A204.1 (cell line): ENCODE results near the gene CDK6.

Experiments used
- FAIRE-seq: peaks from 2 replicates; lab custom pipeline; 2012; peaks lifted over from hg19 to GRCh38; lab: Jason Lieb, UNC

Gene CDK6

GRCh38 chr7:92680442-92680841 is 155.9 kb downstream of the CDK6 start:
- FAIRE-seq = no peak

DNA sequence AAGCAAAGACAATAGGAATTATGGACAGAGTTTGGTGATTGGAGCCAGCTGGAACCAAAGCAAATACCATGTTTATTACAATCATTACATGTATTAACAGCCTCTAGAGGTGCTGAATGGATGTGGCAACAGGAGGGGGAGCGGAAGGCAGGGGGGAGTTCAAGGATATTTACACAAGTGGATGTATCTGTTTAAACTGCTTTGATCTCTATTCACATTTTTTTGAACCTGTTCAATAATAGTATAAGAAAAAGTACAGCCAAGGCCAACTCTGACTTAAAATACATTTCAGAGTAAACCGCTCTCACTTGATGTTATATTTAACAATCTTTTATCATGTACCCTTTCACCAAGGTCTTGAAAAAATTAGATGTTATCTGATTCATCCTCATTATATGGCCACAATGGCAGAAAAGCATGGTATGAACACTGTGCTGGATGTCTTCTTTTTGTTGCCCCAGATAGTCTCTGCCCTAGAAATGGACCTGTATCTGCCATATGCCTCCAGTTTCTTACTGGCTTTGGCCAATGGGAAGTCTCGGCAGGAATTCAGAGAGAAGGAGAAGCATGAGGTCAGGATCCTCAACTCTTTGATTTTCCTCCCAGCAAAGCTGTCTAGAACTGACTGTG is 158.0 kb downstream of the CDK6 start:
- FAIRE-seq = no peak

DNA sequence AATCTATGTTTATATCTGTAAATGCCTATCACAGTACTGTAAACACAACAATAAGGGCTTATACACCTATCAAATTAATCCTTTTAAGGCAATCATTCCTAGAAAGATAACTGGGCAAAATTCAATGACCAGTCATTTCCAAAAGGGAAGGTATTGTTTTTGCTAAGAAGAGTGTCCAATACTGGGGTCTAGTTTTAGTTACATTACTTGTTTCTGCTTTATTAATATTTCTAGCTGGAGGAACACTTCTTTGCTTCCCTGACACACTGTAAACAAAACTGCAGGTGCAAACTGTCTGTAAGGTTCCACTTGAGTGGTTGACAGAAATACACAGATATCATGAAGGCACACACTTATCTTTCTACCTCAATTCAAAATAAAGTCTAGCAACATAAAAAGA is 162.0 kb downstream of the CDK6 start:
- FAIRE-seq = no peak

GRCh38 chr7:92671505-92672169 is 164.7 kb downstream of the CDK6 start:
- no peak for FAIRE-seq

- FAIRE-seq = no peak
These were observed 166.0 kb downstream of the CDK6 start for GRCh38 chr7:92670204-92670851.

DNA sequence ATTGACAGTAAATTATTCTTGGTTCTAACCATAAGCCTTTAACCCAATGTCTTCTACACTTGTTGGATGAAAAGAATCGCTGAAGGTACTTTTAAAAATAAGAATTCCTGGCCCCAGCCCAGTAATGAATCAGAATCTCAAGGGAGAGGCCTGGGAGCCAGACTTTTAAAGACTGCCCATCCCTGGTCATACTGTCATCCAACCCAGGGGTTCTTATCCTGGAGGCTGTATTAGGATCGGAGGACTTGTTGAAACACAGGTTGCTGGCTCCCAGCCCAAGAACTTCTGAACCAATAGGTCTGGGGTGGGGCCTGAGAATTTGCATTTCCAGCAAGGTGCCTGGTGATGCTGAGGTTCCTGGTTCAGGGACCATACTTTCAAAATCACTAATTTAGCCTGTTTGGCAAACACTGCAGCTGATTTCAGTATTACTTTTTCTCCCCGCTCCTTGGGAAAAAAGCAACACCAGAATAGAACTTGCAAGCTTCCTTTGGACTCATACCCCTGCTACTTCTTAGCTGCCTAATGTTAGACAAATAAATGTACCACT is 166.7 kb downstream of the CDK6 start:
- FAIRE-seq = no peak

DNA sequence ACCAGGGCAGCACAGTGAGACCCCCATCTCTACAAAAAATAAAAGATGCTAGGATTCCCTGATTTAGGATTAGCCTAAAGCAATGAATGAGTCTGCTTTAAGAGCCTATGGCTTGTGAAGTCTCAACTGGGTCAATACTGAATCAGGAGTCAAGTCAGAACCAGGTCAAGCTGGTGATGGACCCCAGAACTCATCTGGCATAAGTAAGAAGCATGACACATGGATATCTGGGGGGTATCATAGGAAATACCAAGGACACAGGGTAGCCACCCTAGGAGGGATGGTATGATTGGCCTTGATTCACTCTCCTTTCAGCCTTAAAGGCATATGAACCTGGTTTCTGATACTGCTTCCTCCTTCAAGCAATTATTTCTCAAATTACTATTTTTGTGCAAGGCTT is 167.8 kb downstream of the CDK6 start:
- no peak for FAIRE-seq

DNA sequence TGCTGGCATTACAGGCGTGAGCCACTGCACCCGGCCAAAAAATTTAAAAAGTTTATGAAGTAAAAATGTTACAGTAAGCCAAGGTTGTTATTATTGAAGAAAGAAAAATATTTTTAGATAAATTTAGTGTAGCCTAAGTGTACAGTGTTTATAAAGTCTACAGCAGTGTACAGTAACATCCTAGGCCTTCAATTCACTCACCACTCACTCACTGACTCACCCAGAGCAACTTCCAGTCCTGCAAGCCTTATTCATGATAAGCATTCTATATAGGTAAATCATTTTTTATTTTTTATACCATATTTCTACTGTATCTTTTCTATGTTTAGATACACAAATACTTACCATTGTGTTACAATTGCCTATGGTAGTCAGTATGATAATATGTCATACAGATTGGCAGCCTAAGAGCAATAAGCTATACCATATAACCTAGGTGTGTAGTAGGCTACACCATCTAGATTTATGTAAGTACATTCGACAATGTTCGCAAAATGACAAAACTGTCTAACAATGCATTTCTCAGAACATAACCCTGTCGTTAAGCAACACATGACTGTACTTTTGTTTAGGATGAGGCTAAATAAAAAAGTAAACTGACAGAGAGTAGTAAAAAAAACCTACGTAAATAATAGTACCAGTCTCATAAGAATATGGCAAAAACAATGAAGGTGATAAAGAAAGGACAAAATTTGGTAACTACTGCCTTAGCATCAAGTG is 168.4 kb downstream of the CDK6 start:
- FAIRE-seq = no peak

DNA sequence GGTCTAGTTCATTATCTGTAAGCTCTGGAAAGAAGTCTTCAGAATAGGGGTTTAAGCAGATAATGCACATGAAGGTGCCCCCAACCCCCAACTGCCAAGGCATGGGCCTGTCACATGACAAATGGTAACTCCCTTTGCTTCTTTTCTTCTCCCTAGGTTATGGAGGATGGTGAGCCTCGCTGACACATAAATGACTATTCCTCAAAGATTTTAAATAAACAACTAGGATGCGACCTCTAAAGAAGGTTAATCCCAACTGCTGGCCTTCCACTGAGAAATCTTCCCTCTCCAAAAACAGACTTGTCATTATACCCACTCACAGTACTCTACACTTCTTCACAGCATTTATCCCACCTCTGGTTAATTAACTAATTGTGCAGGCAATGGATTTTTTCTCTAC is 170.4 kb downstream of the CDK6 start:
- no peak for FAIRE-seq

DNA sequence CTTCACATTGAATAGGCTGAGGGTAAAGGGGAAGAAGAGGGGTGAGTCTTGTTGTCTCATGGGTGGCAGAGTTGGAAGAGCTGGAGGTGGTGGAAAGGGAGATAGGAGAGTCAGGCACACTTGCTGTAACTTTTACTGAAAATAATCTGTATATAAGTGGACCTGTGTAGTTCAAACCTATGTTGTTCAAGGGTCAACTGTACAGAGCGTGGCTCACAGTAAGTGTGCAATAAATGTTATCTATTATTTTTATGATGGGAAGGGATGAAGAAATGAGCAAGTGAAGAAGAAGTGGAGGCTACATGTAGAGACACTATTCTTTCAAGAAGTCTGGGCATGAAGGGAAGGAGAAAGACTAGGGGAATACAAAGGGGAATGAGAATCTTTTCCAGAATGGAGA is 174.7 kb downstream of the CDK6 start:
- FAIRE-seq = no peak

DNA sequence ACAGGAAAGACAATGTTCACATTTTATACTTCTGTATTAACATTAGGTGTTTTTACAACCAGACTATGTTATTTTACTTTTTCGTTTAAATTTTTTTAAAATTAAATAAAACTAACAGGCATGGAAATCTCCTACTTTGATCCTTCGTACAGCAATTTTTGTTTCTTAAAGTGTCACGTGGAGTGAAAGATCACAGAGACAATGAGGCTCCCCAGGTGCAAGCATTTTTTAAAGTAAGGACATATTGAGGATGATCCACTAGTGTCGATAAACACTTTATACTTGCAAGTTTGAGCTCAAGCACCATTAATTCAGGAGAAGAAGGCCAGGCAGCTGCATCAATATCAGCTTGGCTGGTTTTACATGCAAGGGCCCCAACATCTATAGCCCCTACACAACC is 177.7 kb downstream of the CDK6 start:
- FAIRE-seq = peak; percentile 37

GRCh38 chr7:92657391-92657790 is 179.0 kb downstream of the CDK6 start:
- no peak for FAIRE-seq

DNA sequence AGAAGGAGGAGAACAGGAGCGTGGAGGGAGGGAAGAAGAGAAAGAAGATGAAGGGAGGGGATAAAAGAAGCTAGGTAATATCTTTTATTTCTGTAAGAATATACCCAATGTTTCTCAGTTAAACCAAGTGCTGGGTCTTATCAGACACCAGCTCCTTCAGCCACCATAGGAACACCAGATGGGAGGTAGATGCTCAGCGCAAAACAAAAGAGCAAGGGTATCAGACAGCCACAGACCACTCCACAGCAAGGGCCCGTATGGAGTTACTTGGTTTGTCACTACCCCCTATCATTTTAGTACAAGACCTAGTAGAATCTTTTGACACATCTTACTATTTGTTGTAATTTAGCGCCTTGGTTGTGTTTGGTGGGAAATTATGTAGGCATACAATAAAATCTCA is 180.3 kb downstream of the CDK6 start:
- FAIRE-seq = no peak

DNA sequence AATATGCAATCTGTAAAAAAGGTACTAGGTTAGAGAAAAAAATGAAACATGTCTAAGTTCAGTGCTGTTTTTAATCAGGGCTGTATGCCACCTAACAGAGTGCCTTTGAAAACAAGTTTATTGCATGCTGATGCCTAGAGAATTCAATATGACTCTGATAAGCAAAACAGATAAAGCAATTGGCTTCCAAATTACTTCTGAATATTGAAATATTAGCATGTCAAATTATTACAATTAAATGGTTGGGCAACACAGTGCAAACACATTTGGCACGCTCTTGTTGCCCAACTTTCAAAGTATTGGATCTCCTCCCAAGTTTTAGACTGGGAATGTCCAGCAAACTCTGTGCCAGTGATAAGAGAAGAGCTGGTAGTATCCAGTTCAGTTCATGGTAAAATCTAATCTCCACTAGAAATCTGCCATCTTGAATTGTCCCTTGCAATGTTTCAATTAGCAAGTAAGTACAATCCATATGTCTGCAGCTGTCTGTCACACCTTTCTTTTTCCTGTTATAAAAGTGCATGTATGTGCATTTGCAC is 181.0 kb downstream of the CDK6 start:
- no peak for FAIRE-seq

DNA sequence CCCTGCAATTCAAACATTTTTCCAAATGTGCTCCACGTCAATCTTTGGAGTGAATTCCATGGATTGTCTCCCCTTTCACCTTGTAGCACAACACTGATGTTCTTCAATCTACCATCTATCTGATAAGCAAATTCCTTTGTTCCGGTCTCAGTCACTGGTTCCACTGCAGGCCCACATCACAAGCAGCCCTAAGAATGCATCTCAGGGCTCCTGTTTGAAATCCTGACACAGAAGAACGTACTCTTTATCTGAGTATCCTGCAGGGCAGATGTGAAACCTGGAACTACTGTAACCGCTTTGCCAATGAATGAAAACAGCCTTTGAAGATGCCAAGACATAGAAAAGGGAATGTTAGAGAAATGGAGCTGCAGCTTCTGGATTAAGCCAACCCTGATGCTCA is 183.2 kb downstream of the CDK6 start:
- FAIRE-seq = no peak

GRCh38 chr7:92652536-92652935 is 183.8 kb downstream of the CDK6 start:
- FAIRE-seq = no peak

- FAIRE-seq = no peak
These were observed 186.0 kb downstream of the CDK6 start for GRCh38 chr7:92650391-92650790.

- no peak for FAIRE-seq
These were observed 188.3 kb downstream of the CDK6 start for GRCh38 chr7:92648067-92648466.

DNA sequence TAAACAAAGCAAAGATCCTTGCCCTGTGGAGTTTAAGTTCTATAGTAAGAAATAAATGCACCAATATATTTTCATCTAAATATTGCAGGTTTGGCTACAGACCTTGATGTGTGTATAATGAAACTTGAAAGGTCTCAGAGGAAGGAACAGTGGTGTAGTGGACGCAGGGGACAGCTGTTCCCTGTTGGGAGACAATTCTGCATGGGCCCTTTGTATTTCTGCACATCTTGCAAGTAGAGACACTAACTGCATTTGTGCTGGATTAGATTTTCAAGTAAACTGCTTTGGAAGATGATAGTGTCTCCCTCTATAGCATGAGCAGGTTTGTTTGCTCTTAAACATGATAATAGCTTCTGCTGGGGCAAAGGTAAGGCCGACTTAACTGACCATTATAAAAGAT is 188.7 kb downstream of the CDK6 start:
- FAIRE-seq = no peak

- FAIRE-seq = no peak
These were observed 189.3 kb downstream of the CDK6 start for GRCh38 chr7:92647011-92647625.

GRCh38 chr7:92645114-92646061 is 191.0 kb downstream of the CDK6 start:
- no peak for FAIRE-seq
